GM18508 (cell line): Measurements from ENCODE around the gene AMH.

Experiments
- ATAC-seq: cut with Tn5 transposase; IDR thresholded peaks from one replicate; pipeline ENCODE4 v1.9.1; 2021; ENCODE audit warnings: moderate number of reproducible peaks; ENCODE audit not compliant: insufficient read depth, unreplicated experiment

Gene AMH

DNA sequence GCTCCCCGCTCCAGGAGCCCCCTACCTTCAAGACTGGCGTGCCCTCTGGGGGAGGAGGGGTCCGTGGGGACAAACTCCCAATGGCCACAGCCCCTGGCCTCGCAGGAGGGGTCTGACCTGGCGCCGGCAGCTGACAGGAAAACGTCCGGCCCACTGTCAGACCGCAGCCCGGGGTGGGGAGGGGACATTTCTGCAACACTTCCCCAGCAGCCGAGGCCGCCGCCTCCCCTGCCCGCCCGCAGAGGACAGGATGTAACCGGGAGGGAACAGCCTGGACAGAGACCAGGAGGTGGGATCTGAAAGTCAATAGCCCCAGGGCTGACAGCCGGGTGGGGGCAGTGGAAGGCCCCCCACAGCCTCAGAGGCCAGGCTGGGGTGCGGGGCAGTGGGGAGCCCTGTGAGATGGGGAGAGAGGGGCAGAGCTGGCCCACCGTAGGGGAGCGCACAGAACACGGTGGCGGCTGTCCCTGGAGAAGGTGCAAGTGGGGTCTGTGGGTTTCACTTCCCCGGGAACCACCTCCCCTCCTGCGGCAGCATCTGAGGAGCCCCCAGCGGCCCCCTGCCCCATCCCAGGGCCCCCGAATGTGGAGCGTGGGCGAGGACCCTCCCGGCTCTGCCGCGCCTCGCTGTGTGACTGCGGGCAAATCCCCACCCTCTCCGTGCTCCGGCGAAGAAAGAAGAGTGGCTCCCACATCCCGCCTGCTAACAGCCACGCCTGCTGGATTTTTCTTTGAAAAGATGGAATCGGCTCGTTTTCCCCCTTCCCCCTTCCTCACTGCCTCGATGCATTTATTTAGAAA lies 33.1 kb downstream of the AMH start, which contains the start of gene PEAK3:
Gene PEAK3 (minus strand): TSS at position 114 of the 800 bp plus-strand sequence. CDS start 1,244 bp downstream, outside the sequence.
- ATAC-seq = no peak

DNA sequence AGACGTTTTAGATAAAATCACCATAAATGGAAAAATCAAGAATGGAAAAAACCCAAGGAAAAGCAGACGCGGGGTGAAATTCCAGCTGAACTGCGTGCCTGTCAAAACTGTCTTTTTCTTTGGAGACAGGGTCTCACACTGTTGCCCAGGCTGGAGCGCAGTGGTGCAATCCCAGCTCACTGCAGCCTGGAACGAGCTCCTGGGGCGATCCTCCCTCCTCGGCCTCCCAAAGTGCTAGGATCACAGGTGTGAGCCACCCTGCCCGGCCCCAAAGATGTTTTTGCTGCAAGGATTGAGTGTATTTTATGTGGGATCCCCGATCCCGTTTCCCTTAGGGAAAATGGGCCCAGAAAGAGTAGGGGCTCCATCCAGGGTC lies 33.7 kb downstream of the AMH start:
- no peak for ATAC-seq

DNA sequence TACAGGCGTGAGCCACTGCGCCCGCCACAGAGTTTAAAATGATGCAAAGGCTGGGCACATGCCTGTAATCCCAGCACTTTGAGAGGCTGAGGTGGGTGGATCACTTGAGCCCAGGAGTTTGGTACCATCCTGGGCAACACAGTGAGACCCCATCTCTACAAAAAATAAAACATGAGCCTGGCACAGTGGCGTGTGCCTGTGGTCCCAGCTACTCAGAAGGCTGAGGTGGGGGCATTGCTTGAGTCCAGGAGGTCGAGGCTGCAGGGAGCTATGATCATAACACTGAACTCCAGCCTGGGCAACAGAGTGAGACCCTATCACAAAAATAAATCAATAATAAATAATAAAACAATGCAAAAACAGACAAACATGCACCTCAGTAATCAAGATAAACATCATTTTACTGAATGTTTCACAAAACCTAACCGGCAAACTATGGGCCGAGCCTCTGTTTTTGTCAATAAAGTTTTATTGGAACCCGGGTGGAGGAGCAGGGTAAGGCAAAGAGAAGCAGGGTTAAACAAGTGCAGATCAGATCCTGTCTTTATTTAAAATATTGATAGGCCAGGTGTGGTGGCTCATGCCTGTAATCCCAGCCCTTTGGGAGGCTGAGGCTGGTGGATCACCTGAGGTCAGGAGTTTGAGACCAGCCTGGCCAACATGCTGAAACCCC lies 34.8 kb downstream of the AMH start:
- ATAC-seq = no peak

DNA sequence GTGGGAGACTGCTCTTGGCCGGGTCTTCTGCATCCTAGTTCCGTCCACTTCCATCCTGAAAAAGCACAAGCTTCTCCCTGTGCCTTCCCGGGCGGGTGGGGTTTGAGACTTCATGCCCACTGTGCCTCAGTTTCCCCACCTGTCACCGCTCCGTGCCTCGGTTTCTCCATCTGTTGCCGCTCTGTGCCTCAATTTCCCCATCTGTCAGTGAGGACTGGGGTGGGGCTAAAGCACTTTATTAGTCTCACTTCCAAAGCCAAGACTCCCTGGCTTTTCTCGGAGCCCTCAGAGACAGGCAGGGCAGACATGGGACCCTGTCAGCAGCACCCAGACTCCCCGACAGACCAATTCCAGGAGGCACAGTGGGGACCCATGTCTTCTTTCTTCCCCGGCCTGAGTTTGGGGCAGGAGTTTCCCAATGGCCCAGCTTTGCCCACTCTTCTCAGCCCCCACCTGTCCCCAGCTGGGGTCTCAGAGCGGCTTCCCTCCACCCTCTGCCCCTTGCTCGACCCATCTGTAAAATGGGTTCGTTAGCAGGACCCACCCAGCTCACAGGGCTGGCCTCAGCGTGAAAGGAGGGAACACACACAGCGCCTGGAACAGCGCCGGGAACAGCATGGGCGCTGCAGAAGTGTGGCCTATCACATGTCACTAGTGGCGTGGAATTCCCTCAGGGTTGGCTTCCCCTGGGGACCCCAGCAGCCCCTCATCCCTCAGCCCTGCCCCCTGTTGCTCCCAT lies 37.4 kb downstream of the AMH start:
- ATAC-seq = no peak

DNA sequence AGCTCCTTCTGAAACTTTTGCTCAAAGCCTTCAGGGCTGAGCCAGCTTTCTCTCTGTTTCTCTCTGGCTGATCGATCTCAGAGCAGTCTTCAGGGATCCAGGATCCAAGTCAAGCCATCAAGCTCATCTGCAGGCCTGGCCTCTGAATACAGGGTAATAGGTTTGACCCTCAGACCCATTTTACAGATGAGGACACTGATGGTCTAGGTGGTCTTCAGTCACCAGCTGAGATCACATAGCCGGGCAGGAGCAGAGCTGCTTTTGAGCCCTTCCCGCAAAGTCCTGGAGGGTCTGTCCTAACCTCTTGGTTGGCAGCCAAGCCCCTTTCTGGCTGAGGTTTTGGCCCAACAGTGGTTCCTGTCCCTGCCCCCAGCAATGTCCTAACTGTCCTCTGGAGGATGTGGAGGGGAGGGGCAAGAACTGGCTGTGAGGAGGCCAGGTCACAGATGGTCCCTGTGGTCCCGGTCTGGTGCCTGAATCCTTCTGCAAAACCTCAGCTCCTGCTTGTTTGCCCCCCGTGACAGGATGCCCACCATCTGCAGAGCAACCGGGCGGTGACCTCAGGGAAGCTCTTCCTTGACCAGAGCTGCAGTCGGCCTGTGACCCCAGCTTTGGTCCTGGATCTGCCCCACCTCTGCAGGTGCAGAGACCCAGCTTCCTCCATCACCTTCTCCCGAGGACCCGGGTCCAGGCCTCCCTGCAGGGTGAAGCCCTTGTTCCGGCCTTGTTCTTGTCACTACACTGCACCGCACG lies 38.6 kb downstream of the AMH start:
- ATAC-seq = no peak

DNA sequence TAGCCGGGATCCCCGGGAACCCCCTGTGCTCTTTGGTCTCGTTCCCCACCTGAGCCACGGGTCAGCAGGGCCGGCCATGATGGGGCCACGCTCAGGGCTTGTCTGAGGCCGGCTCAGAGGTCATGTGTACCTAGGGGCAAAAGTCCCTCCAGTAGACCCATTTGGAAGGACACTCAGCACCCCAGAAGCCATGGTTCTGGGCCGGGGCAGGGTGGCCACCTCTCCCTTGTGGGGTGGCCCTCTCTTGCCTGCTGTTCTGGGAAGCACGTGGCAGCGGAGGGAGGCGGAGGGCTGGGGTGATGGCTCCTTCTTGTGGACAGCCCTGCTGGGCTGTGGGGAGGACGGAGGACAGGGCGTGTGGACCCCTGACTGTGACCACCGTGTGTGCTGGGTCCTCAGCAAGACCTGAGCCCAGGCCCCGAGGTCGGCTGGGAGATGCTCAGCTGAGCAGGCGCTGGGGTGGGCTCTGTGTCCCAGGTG lies 39.3 kb downstream of the AMH start:
- ATAC-seq = no peak

DNA sequence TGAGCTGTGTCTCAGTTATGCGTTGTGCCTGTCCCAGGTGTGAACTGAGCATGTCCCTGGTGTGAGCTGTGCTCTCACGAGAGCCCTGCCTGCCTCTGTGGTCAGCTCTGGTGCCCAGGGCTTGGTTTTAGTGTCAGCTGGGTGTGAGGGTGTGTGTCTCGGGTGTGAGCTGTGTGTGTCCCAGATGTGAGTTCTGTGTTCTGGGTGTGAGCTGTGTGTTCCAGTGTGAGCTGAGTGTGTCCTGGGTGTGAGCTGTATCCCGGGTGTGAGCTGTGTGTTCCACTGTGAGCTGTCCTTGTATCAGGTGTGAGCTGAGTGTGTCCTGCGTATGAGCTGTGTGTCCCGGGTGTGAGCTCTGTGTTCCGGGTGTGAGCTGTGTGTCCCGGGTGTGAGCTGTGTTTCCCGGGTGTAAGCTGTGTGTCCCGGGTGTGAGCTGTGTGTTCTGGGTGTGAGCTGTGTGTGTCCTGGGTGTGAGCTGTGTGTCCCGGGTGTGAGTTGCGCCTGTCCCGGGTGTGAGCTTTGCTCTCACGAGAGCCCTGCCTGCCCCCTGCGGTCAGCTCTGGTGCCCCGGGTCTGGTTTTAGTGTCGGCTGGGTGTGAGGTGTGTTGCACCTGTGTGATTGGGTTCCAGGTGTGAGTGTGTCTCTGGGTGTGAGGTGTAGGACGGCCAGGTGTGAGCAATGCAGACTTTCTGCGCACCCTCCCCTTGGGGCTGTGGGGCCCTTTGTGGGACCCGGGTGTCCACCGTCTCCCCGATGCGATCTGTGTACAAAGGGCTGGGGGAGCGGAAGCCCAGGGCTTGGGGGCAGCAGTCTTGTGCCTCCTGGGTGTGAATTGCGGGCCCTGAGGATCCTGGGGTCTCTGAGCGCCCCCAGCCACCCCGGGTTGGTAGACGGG lies 39.9 kb downstream of the AMH start:
- ATAC-seq = no peak

DNA sequence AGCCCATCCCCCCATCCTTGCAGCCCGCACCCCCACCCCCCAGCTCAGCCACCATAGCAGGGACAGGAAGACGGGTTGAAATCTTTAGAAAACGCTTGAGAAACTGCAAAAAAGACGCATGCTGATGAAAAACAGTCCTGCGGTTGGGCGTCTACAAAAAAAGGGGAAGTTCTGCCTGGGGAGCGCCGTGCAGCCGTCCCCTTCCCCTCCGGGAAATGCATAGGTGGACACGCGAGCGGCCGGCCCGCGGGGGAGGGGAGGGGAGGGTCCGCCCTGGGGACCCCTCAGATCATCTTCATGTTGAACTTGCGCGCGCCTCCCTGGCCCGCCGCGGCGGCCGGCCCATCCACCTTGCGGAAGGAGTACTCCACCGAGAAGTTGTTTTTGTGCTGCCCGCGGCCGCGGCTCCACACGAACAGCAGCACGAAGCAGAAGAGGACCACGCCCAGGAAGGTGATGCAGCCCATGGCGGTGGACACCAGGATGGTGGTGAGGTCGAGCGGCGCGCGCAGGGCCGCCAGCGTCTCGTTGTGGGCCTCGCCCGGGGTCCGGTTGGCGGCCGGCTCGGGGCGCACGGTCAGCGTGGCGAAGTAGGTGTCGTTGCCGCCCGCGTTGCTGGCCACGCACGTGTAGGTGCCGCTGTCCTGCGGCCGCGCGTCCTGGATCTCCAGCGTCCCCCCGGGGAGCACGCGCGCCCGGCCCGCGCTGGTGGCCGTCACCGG lies 40.8 kb downstream of the AMH start:
- no peak for ATAC-seq

DNA sequence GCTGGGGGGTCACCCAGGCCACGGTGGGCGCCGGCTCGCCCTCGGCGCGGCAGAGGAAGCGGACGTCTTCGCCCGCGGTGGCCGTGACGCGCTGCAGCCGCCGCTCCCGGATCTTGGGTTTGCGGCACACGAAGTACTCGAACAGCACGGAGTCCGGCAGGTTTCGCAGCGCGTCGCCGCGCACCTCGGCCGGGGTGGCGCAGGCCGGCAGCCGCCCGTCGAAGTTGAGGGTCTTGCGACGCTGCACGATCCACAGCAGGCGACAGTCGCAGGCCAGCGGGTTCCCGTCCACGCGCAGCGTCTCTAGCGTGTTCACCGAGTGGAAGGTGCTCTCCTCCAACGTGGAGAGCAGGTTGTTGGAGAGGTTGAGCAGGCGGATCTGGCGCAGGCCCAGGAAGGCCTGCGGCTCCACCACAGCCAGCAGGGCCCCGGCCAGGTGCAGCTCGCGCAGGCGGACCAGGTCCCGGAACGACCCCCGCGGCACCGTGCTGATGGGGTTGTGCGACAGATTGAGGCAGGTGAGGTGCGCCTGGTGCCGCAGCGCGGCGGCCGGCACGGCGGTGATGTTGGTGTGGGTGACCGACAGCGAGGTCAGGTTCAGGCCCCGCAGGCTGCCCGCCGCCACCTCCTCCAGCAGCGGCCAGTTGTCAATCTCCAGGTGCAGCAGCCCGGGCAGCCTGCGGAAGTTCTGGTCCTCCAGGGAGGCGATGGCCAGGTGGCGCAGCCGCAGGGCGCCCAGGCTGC lies 41.5 kb downstream of the AMH start:
- no peak for ATAC-seq

DNA sequence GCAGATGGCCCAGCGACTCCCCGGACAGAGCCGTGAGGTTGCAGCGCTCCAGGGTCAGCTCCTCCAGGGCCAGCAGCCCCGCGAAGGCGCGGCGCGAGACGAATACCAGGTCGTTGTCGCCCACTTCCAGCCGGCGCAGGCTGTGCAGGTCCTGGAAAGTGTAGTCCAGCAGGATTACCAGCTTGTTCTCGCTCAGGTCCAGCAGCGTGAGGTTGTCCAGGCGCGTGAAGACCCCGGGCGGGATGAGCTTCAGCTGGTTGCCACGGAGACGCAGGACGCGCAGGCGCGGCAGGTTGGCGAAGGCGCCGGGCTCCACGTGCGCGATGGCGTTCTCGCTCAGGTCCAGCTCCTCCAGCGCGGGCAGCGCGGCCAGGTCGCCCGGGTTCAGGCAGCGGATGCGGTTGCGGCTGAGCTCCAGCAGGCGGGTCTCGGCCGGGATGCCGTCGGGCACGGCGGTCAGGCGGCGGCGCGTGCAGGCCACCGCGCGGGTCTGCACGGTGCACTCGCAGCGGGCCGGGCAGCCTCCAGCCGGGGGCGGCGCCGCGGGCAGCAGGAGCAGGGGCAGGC lies 42.1 kb downstream of the AMH start:
- ATAC-seq = no peak

DNA sequence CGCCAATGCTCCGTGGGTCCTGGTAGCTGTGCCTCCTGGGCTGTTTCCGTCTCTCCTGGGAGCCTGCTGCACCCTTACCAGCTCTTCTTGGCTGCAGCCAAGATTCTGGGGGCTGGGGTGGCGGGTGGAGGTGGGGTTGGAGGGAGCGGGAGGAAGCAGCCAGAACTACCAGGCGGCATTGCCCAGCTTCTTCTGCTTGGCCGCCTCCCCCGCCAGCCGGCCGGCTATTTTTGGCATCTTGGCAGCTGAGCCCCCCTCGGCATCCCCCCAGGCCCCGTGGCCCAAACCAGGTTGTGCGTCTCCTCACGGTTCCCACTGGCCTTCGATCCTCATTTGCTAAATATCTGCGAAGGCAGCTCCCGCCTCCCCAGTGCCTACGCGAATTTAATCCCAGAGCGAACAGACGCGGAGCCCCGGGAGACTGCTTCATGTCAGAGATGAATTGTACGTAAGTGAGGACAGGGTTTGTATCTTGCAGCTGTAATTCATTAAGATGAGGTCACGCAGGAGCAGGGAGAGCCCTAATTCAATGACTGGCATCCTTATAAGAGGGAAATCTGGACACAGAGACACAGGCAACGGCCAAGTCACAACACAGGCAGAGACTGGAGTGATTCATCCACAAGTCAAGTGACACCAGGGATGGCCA lies 45.7 kb downstream of the AMH start:
- ATAC-seq = no peak

DNA sequence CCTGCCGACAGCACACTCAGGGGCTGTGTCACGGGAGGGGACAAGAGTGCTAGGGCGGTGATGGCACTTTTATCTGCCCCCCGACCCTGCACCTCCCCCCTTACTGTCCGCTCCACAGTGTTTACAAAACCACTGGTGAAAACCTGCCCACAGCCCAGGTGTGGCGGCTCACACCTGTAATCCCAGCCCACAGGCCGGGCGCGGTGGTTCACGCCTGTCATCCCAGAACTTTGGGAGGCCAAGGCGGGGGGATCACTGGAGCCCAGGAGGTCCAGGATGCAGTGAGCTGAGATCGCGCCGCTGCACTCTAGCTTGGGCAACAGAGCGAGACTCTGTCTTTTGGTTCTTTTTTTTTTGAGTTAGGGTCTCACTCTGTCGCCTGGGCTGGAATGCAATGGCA lies 47.0 kb downstream of the AMH start:
- no peak for ATAC-seq

DNA sequence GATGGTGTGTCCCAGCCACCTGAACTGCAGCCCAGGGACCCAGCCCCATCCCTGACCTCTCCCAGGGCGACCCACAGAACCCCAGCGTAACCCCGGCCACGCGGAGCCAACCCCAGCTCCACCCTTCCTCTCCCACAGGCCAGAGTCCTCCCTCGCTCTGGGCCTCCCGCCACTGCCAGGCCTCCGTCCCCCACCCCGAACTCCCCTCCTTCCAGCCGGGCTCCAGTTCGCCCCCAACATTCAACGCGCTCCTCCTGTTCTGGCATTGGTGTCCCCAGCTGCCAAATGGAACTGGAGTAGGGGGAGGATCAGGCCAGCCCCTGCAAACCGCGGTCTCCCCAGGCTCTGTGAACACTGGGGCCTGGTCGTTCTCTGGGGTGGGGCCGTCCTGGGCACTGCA lies 51.4 kb downstream of the AMH start:
- no peak for ATAC-seq
